Measurements from ENCODE around the gene MOB3B.

DNA sequence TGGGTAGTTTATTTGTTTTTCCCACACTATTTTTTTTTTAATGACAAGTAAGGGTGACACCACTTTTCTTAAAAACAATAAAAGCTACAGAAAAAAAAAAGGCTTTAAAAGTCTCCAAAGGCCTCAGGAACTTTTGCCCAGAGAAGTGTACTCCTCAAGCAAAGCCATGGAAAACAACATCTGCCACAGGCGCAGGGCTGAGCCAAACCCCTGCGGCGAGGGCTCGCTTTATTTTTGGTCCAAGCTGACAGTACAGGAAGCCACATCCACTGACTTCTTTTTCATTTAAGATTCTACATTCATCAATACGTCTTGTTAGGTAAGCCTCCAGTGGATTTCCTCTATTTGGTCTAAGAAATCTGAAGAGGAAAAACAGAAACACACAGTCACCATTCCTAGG is 57.4 kb downstream of the MOB3B start:
- TF ChIP-seq, protein P1, sequence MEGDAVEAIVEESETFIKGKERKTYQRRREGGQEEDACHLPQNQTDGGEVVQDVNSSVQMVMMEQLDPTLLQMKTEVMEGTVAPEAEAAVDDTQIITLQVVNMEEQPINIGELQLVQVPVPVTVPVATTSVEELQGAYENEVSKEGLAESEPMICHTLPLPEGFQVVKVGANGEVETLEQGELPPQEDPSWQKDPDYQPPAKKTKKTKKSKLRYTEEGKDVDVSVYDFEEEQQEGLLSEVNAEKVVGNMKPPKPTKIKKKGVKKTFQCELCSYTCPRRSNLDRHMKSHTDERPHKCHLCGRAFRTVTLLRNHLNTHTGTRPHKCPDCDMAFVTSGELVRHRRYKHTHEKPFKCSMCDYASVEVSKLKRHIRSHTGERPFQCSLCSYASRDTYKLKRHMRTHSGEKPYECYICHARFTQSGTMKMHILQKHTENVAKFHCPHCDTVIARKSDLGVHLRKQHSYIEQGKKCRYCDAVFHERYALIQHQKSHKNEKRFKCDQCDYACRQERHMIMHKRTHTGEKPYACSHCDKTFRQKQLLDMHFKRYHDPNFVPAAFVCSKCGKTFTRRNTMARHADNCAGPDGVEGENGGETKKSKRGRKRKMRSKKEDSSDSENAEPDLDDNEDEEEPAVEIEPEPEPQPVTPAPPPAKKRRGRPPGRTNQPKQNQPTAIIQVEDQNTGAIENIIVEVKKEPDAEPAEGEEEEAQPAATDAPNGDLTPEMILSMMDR (IDR thresholded peaks at IDR 0.05), result no peak
- no peak for TF ChIP-seq POLR2A (IDR thresholded peaks at IDR 0.05)
